ENCODE data around the gene ZNF800.

- no peak for TF ChIP-seq CTCF (IDR thresholded peaks at IDR 0.05)
- TF ChIP-seq POLR2A (IDR thresholded peaks at IDR 0.05), result no peak
Measured at GRCh38 chr7:127377425-127377824, 15.1 kb downstream of the ZNF800 start.
